ENCODE data around the gene OR8I2.
"Not testable (repeated sequence)": the region's sequence is repeated elsewhere in the genome, so short reads cannot be mapped to it uniquely, and the experiment has no call there.

Gene OR8I2

GRCh38 chr11:56066980-56067379 lies 26.1 kb upstream of the OR8I2 start:
- DNase-seq = no peak
- Histone ChIP-seq H3K27me3 (replicated peaks in 2 of 5; ENCODE audit: control insufficient read depth in 4 of 5, insufficient read depth in 5 of 5, low read length in 4 of 5) (no peaks in the 10 kb centered on the region), H3K4me3 (ENCODE audit: control insufficient read depth in 1 of 7, extremely low read depth in 1 of 7, insufficient read depth in 4 of 7, low read depth in 2 of 7, low read length in 6 of 7) (no peak overlapping the region), H3K4me1 (ENCODE audit: control extremely low read depth in 1 of 4, control insufficient read depth in 4 of 4, insufficient read depth in 4 of 4, low read length in 3 of 4) (no peaks in the 10 kb centered on the region), H3K36me3 (ENCODE audit: control insufficient read depth in 4 of 4, insufficient read depth in 4 of 4, low read length in 3 of 4) (no peaks in the 10 kb centered on the region), H3K9me3 (ENCODE audit: control extremely low read depth in 1 of 5, control insufficient read depth in 4 of 5, insufficient read depth in 2 of 5, low read depth in 1 of 5, low read length in 4 of 5) (no peaks in the 10 kb centered on the region), H3K27ac (ENCODE audit: insufficient read depth in 1 of 2, low read depth in 1 of 2, low read length in 2 of 2, poor library complexity in 1 of 2, severe bottlenecking in 2 of 2) (no peak overlapping the region)
- 100% methylated on average over 1 of the region's 2 CpGs for WGBS (ENCODE audit: insufficient coverage)
- POLR2A ChIA-PET = no interaction called here
- CTCF ChIA-PET = no interaction called here

GRCh38 chr11:56089697-56090096 lies 3.4 kb upstream of the OR8I2 start:
- ChIA-PET POLR2A (no interaction called here), CTCF (no interaction called here)
- Histone ChIP-seq H3K4me1 (ENCODE audit: control extremely low read depth in 1 of 4, control insufficient read depth in 4 of 4, insufficient read depth in 4 of 4, low read length in 3 of 4) (no peaks in the 10 kb centered on the region), H3K27ac (ENCODE audit: insufficient read depth in 1 of 2, low read depth in 1 of 2, low read length in 2 of 2, poor library complexity in 1 of 2, severe bottlenecking in 2 of 2) (no peak overlapping the region), H3K36me3 (ENCODE audit: control insufficient read depth in 4 of 4, insufficient read depth in 4 of 4, low read length in 3 of 4) (no peaks in the 10 kb centered on the region), H3K27me3 (replicated peaks in 2 of 5; ENCODE audit: control insufficient read depth in 4 of 5, insufficient read depth in 5 of 5, low read length in 4 of 5) (no peaks in the 10 kb centered on the region), H3K9me3 (ENCODE audit: control extremely low read depth in 1 of 5, control insufficient read depth in 4 of 5, insufficient read depth in 2 of 5, low read depth in 1 of 5, low read length in 4 of 5) (no peaks in the 10 kb centered on the region), H3K4me3 (ENCODE audit: control insufficient read depth in 1 of 7, extremely low read depth in 1 of 7, insufficient read depth in 4 of 7, low read depth in 2 of 7, low read length in 6 of 7) (no peak overlapping the region)
- no CpG with 5 or more reads among the region's 3 CpGs for WGBS (ENCODE audit: insufficient coverage)
- DNase-seq = no peak

- H3K27ac ChIP-seq (ENCODE audit: insufficient read depth in 1 of 2, low read depth in 1 of 2, low read length in 2 of 2, poor library complexity in 1 of 2, severe bottlenecking in 2 of 2) = no peak within 1 kb of the TSS
- CTCF ChIA-PET = no interaction called here
- H3K27me3 ChIP-seq (replicated peaks in 2 of 5; ENCODE audit: control insufficient read depth in 4 of 5, insufficient read depth in 5 of 5, low read length in 4 of 5) = no peaks in the 10 kb centered on the region
- no peak within 1 kb of the TSS for H3K4me3 ChIP-seq (ENCODE audit: control insufficient read depth in 1 of 7, extremely low read depth in 1 of 7, insufficient read depth in 4 of 7, low read depth in 2 of 7, low read length in 6 of 7)
- no peaks in the 10 kb centered on the region for H3K36me3 ChIP-seq (ENCODE audit: control insufficient read depth in 4 of 4, insufficient read depth in 4 of 4, low read length in 3 of 4)
- no peaks in the 10 kb centered on the region for H3K4me1 ChIP-seq (ENCODE audit: control extremely low read depth in 1 of 4, control insufficient read depth in 4 of 4, insufficient read depth in 4 of 4, low read length in 3 of 4)
- no peak for DNase-seq
- POLR2A ChIA-PET = no interaction called here
- peaks cover 0 to 3% (median 0%) of the 10 kb centered on the region in 5 experiments for H3K9me3 ChIP-seq (ENCODE audit: control extremely low read depth in 1 of 5, control insufficient read depth in 4 of 5, insufficient read depth in 2 of 5, low read depth in 1 of 5, low read length in 4 of 5)
These were observed 10.2 kb downstream of the OR8I2 start, which contains the start of gene OR8H2 for GRCh38 chr11:56103210-56103737. OR8H2 (plus strand) TSS chr11:56103687; CDS start chr11:56105043, 1,356 bp downstream.

- Histone ChIP-seq H3K27ac (ENCODE audit: insufficient read depth in 1 of 2, low read depth in 1 of 2, low read length in 2 of 2, poor library complexity in 1 of 2, severe bottlenecking in 2 of 2) (no peak within 1 kb of the TSS), H3K36me3 (ENCODE audit: control insufficient read depth in 4 of 4, insufficient read depth in 4 of 4, low read length in 3 of 4) (no peaks in the 10 kb centered on the region), H3K4me3 (ENCODE audit: control insufficient read depth in 1 of 7, extremely low read depth in 1 of 7, insufficient read depth in 4 of 7, low read depth in 2 of 7, low read length in 6 of 7) (no peak within 1 kb of the TSS), H3K4me1 (ENCODE audit: control extremely low read depth in 1 of 4, control insufficient read depth in 4 of 4, insufficient read depth in 4 of 4, low read length in 3 of 4) (no peaks in the 10 kb centered on the region), H3K27me3 (replicated peaks in 2 of 5; ENCODE audit: control insufficient read depth in 4 of 5, insufficient read depth in 5 of 5, low read length in 4 of 5) (no peaks in the 10 kb centered on the region), H3K9me3 (ENCODE audit: control extremely low read depth in 1 of 5, control insufficient read depth in 4 of 5, insufficient read depth in 2 of 5, low read depth in 1 of 5, low read length in 4 of 5) (no peaks in the 10 kb centered on the region)
- CTCF ChIA-PET = no interaction called here
- WGBS (ENCODE audit: insufficient coverage) = 100% methylated on average over 3 of the region's 6 CpGs
- POLR2A ChIA-PET = no interaction called here
- DNase-seq = no peak
These were observed 29.0 kb downstream of the OR8I2 start, which contains the start of gene OR8H3 for GRCh38 chr11:56122073-56122472. OR8H3 (plus strand) TSS chr11:56122373; CDS start chr11:56122373, 0 bp downstream.

- no peak within 1 kb of the TSS for H3K27ac ChIP-seq (ENCODE audit: insufficient read depth in 1 of 2, low read depth in 1 of 2, low read length in 2 of 2, poor library complexity in 1 of 2, severe bottlenecking in 2 of 2)
These were observed 47.1 kb downstream of the OR8I2 start, which contains the start of gene OR8J3 for GRCh38 chr11:56140151-56140661. OR8J3 (minus strand) TSS chr11:56140201; CDS start chr11:56137718, 2,483 bp downstream.

GRCh38 chr11:56143681-56144080 lies 50.6 kb downstream of the OR8I2 start:
- DNase-seq; H3K36me3 ChIP-seq (ENCODE audit: control insufficient read depth in 4 of 4, insufficient read depth in 4 of 4, low read length in 3 of 4); H3K9me3 ChIP-seq (ENCODE audit: control extremely low read depth in 1 of 5, control insufficient read depth in 4 of 5, insufficient read depth in 2 of 5, low read depth in 1 of 5, low read length in 4 of 5); H3K27ac ChIP-seq (ENCODE audit: insufficient read depth in 1 of 2, low read depth in 1 of 2, low read length in 2 of 2, poor library complexity in 1 of 2, severe bottlenecking in 2 of 2); H3K27me3 ChIP-seq (replicated peaks in 2 of 5; ENCODE audit: control insufficient read depth in 4 of 5, insufficient read depth in 5 of 5, low read length in 4 of 5); H3K4me3 ChIP-seq (ENCODE audit: control insufficient read depth in 1 of 7, extremely low read depth in 1 of 7, insufficient read depth in 4 of 7, low read depth in 2 of 7, low read length in 6 of 7); H3K4me1 ChIP-seq (ENCODE audit: control extremely low read depth in 1 of 4, control insufficient read depth in 4 of 4, insufficient read depth in 4 of 4, low read length in 3 of 4); POLR2A ChIA-PET; CTCF ChIA-PET: not testable (repeated sequence)
- no CpG with 5 or more reads among the region's 30 CpGs for WGBS (ENCODE audit: insufficient coverage)

More at GRCh38 chr11:56140151-56140661, 47.1 kb downstream of the OR8I2 start, which contains the start of gene OR8J3:
- no peaks in the 10 kb centered on the region for H3K36me3 ChIP-seq (ENCODE audit: control insufficient read depth in 4 of 4, insufficient read depth in 4 of 4, low read length in 3 of 4)
- CTCF ChIA-PET = no interaction called here
- POLR2A ChIA-PET = no interaction called here
- no peaks in the 10 kb centered on the region for H3K27me3 ChIP-seq (replicated peaks in 2 of 5; ENCODE audit: control insufficient read depth in 4 of 5, insufficient read depth in 5 of 5, low read length in 4 of 5)
- no peak for DNase-seq
- no peaks in the 10 kb centered on the region for H3K4me1 ChIP-seq (ENCODE audit: control extremely low read depth in 1 of 4, control insufficient read depth in 4 of 4, insufficient read depth in 4 of 4, low read length in 3 of 4)
- H3K9me3 ChIP-seq (ENCODE audit: control extremely low read depth in 1 of 5, control insufficient read depth in 4 of 5, insufficient read depth in 2 of 5, low read depth in 1 of 5, low read length in 4 of 5) = no peaks in the 10 kb centered on the region
- no peak within 1 kb of the TSS for H3K4me3 ChIP-seq (ENCODE audit: control insufficient read depth in 1 of 7, extremely low read depth in 1 of 7, insufficient read depth in 4 of 7, low read depth in 2 of 7, low read length in 6 of 7)

Data from common myeloid progenitor, CD34-positive (primary cell).